DOHH2 (cell line): ENCODE data around the gene TRO.

ENCODE experiments used
- EZH2phosphoT487 ChIP-seq: fragments of 200-600 bp; sonication (generic); IDR thresholded peaks from 2 replicates; pipeline ENCODE4 v1.6.1; 2017; ENCODE audit warnings: borderline replicate concordance, mild to moderate bottlenecking, antibody characterized with exemption, low read length, moderate library complexity, mixed read lengths
- TF ChIP-seq, protein P1 (sequence below): fragments of 200-600 bp; sonication (generic); IDR thresholded peaks from one replicate; pipeline ENCODE4 v1.5.1; 2014; ENCODE audit warnings: antibody characterized with exemption, mild to moderate bottlenecking, low read depth, low read length; ENCODE audit not compliant: poor library complexity, severe bottlenecking

- no peak for TF ChIP-seq EZH2phosphoT487
- TF ChIP-seq, protein P1, sequence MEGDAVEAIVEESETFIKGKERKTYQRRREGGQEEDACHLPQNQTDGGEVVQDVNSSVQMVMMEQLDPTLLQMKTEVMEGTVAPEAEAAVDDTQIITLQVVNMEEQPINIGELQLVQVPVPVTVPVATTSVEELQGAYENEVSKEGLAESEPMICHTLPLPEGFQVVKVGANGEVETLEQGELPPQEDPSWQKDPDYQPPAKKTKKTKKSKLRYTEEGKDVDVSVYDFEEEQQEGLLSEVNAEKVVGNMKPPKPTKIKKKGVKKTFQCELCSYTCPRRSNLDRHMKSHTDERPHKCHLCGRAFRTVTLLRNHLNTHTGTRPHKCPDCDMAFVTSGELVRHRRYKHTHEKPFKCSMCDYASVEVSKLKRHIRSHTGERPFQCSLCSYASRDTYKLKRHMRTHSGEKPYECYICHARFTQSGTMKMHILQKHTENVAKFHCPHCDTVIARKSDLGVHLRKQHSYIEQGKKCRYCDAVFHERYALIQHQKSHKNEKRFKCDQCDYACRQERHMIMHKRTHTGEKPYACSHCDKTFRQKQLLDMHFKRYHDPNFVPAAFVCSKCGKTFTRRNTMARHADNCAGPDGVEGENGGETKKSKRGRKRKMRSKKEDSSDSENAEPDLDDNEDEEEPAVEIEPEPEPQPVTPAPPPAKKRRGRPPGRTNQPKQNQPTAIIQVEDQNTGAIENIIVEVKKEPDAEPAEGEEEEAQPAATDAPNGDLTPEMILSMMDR, result no peak
These were observed 10.7 kb upstream of the TRO start for GRCh38 chrX:54909941-54910340.
